Astrocyte (in vitro differentiated cells and primary cell): ENCODE data around the gene FLYWCH1. TPM values are rescaled to one million over a fixed set of nuclear protein-coding genes. Genes with fewer than 3 reads are reported as not detected.

Source experiments
- DNase-seq: peaks from one replicate; pipeline ENCODE4 v3.0.0-alpha.2; 2010; ENCODE audit warnings: low read depth
- FAIRE-seq: peaks from 2 replicates; lab custom pipeline; 2011; peaks lifted over from hg19 to GRCh38; lab: Jason Lieb, UNC
- H2AFZ ChIP-seq: 2 replicates; pipeline ENCODE4 v1.6.0; 2012; ENCODE audit warnings: low read depth, low read length, inconsistent platforms
- H3K27ac ChIP-seq: 2 replicates; pipeline ENCODE4 v1.5.1; 2011; ENCODE audit warnings: low read depth, low read length, inconsistent platforms
- H3K27me3 ChIP-seq: 2 replicates; pipeline ENCODE4 v1.6.0; 2011; ENCODE audit warnings: low read length, inconsistent platforms; ENCODE audit not compliant: insufficient read depth
- H3K36me3 ChIP-seq: 2 replicates; pipeline ENCODE4 v1.5.1; 2011; ENCODE audit warnings: low read length, inconsistent platforms; ENCODE audit not compliant: insufficient read depth
- H3K4me1 ChIP-seq: 2 replicates; pipeline ENCODE4 v1.5.1; 2011; ENCODE audit warnings: low read length, inconsistent platforms; ENCODE audit not compliant: insufficient read depth
- H3K4me2 ChIP-seq: 2 replicates; pipeline ENCODE4 v1.6.0; 2012; ENCODE audit warnings: low read length, inconsistent platforms
- H3K4me3 ChIP-seq: 2 replicates; pipeline ENCODE4 v1.5.1; 2011; ENCODE audit warnings: low read depth, mild to moderate bottlenecking, low read length, inconsistent platforms; ENCODE audit not compliant: insufficient read depth
- H3K79me2 ChIP-seq: 2 replicates; pipeline ENCODE4 v1.6.0; 2012; ENCODE audit warnings: mild to moderate bottlenecking, low read length, inconsistent platforms; ENCODE audit not compliant: insufficient read depth
- H3K9ac ChIP-seq: 2 replicates; pipeline ENCODE4 v1.6.0; 2012; ENCODE audit warnings: mild to moderate bottlenecking, low read length, inconsistent platforms
- H3K9me3 ChIP-seq: 2 replicates; pipeline ENCODE4 v1.5.1; 2012; ENCODE audit warnings: low read depth, mild to moderate bottlenecking, low read length, inconsistent platforms; ENCODE audit not compliant: insufficient read depth
- H4K20me1 ChIP-seq: 2 replicates; pipeline ENCODE4 v1.6.0; 2012; ENCODE audit warnings: low read length, inconsistent platforms; ENCODE audit not compliant: insufficient read depth
- H3K27ac Mint-ChIP-seq: one replicate; pipeline ENCODE4 v1.8.0; 2021; ENCODE audit warnings: mild to moderate bottlenecking, mixed read lengths; ENCODE audit not compliant: unreplicated experiment
- H3K27me3 Mint-ChIP-seq: one replicate; pipeline ENCODE4 v1.8.0; 2021; ENCODE audit warnings: low read depth, mixed read lengths; ENCODE audit not compliant: unreplicated experiment
- H3K36me3 Mint-ChIP-seq: one replicate; pipeline ENCODE4 v1.8.0; 2021; ENCODE audit warnings: low read depth, mixed read lengths; ENCODE audit not compliant: unreplicated experiment
- H3K4me1 Mint-ChIP-seq: one replicate; pipeline ENCODE4 v1.8.0; 2021; ENCODE audit warnings: low read depth, mixed read lengths; ENCODE audit not compliant: unreplicated experiment
- H3K4me3 Mint-ChIP-seq: one replicate; pipeline ENCODE4 v1.8.0; 2021; ENCODE audit warnings: mild to moderate bottlenecking, moderate library complexity, mixed read lengths; ENCODE audit not compliant: unreplicated experiment
- H3K9me3 Mint-ChIP-seq: one replicate; pipeline ENCODE4 v1.8.0; 2021; ENCODE audit warnings: mild to moderate bottlenecking, mixed read lengths; ENCODE audit not compliant: unreplicated experiment
- CTCF ChIP-seq: IDR thresholded peaks from 2 replicates; pipeline ENCODE4 v1.5.1; 2011; ENCODE audit warnings: low read depth, mild to moderate bottlenecking, inconsistent platforms, low read length, moderate library complexity; ENCODE audit not compliant: insufficient read depth
- EZH2 ChIP-seq: IDR thresholded peaks from 2 replicates; pipeline ENCODE4 v1.6.1; 2012; ENCODE audit warnings: mild to moderate bottlenecking, low read length, inconsistent platforms; ENCODE audit not compliant: insufficient read depth
- total RNA-seq: library from RNA; stranded (reverse); gene quantifications from 2 replicates; pipeline ENCODE4 v1.2.1, GENCODE V29; 2021

The FLYWCH1 gene
- total RNA-seq, 1 donor from 2014 or later: 58.9 TPM

- no peak overlapping the region for H3K4me2 ChIP-seq
- no peak overlapping the region for H3K27ac ChIP-seq
- no peak for FAIRE-seq
Observed at GRCh38 chr16:2954656-2955381, 43.1 kb downstream of the FLYWCH1 start.

GRCh38 chr16:2955438-2955778 is 43.7 kb downstream of the FLYWCH1 start:
- Histone ChIP-seq H3K79me2 (no peaks in the 10 kb centered on the region), H2AFZ (no peak overlapping the region), H3K9ac (no peak overlapping the region), H3K4me3 (no peak overlapping the region), H4K20me1 (no peaks in the 10 kb centered on the region), H3K4me2 (no peak overlapping the region), H3K9me3 (no peaks in the 10 kb centered on the region), H3K27me3 (peaks cover 6% of the 10 kb centered on the region), H3K27ac (no peak overlapping the region), H3K36me3 (no peaks in the 10 kb centered on the region), H3K4me1 (no peaks in the 10 kb centered on the region)
- no peak overlapping the region for H3K27ac Mint-ChIP-seq
- no peaks in the 10 kb centered on the region for H3K9me3 Mint-ChIP-seq
- FAIRE-seq (no peak), DNase-seq (no peak)
- H3K4me1 Mint-ChIP-seq: peaks cover 2% of the 10 kb centered on the region
- H3K36me3 Mint-ChIP-seq: no peaks in the 10 kb centered on the region
- no peak for TF ChIP-seq EZH2
- TF ChIP-seq CTCF: no peak
- peaks cover 7% of the 10 kb centered on the region for H3K27me3 Mint-ChIP-seq
- no peak overlapping the region for H3K4me3 Mint-ChIP-seq

More at GRCh38 chr16:2954656-2955381, 43.1 kb downstream of the FLYWCH1 start:
- H3K4me3 ChIP-seq: no peak overlapping the region
- Mint-ChIP-seq H3K27ac (no peak overlapping the region), H3K4me3 (no peak overlapping the region), H3K27me3 (peaks cover 4% of the 10 kb centered on the region), H3K4me1 (peaks cover 2% of the 10 kb centered on the region), H3K36me3 (no peaks in the 10 kb centered on the region), H3K9me3 (no peaks in the 10 kb centered on the region)
- no peaks in the 10 kb centered on the region for H3K9me3 ChIP-seq
- no peak overlapping the region for H3K9ac ChIP-seq
- no peaks in the 10 kb centered on the region for H4K20me1 ChIP-seq
- no peaks in the 10 kb centered on the region for H3K4me1 ChIP-seq
- H3K79me2 ChIP-seq: no peaks in the 10 kb centered on the region
- TF ChIP-seq CTCF: no peak
- no peak for TF ChIP-seq EZH2
- peaks cover 6% of the 10 kb centered on the region for H3K27me3 ChIP-seq
- no peak overlapping the region for H2AFZ ChIP-seq
- no peaks in the 10 kb centered on the region for H3K36me3 ChIP-seq
- no peak for DNase-seq
